Cardiac fibroblast (primary cell): ENCODE data around the gene NRG3.

Experiments
- DNase-seq, 2 donors: peaks; one replicate each; pipeline versions ENCODE4 v3.0.0 to v3.0.0-alpha.2; 2010; ENCODE audit warnings: low read depth in 2 of 2
- H3K4me3 ChIP-seq, 2 donors: replicated peaks in 1 of 2; 1 replicate in 1 of 2; 2 replicates in 1 of 2; pipeline ENCODE4 v1.5.1; 2011; ENCODE audit warnings: low read depth in 2 of 2, low read length in 2 of 2, mild to moderate bottlenecking in 2 of 2, moderate library complexity in 1 of 2
- CTCF ChIP-seq: IDR thresholded peaks from one replicate; pipeline ENCODE4 v1.5.1; 2011; ENCODE audit warnings: low read depth, mild to moderate bottlenecking, low read length, inconsistent platforms

The NRG3 gene

GRCh38 chr10:82392533-82392932, 517.5 kb downstream of the NRG3 start:
- no peak for DNase-seq
- no peak overlapping the region for H3K4me3 ChIP-seq
- TF ChIP-seq CTCF: no peak

- H3K4me3 ChIP-seq: no peak overlapping the region
- DNase-seq: no peak
- no peak for TF ChIP-seq CTCF
Measured at GRCh38 chr10:82394122-82394521, 519.1 kb downstream of the NRG3 start.

GRCh38 chr10:82394987-82395386, 520.0 kb downstream of the NRG3 start:
- TF ChIP-seq CTCF: no peak
- DNase-seq: no peak
- no peak overlapping the region for H3K4me3 ChIP-seq

- H3K4me3 ChIP-seq: no peak overlapping the region
- DNase-seq: no peak
- no peak for TF ChIP-seq CTCF
Measured at GRCh38 chr10:82396886-82397285, 521.9 kb downstream of the NRG3 start.

GRCh38 chr10:82397854-82398253, 522.9 kb downstream of the NRG3 start:
- DNase-seq: no peak
- TF ChIP-seq CTCF: no peak
- H3K4me3 ChIP-seq: no peak overlapping the region

- no peak for DNase-seq
- H3K4me3 ChIP-seq: no peak overlapping the region
- no peak for TF ChIP-seq CTCF
Measured at GRCh38 chr10:82399850-82400249, 524.9 kb downstream of the NRG3 start.

GRCh38 chr10:82400841-82401240, 525.8 kb downstream of the NRG3 start:
- H3K4me3 ChIP-seq: no peak overlapping the region
- no peak for TF ChIP-seq CTCF
- DNase-seq: no peak
